Neuronal stem cell (in vitro differentiated cells): ENCODE data around the gene FRYL.
A peak's percentile ranks its signal among the peaks of the same experiment; 100 is the strongest.

Source experiments
- DNase-seq: peaks from one replicate; pipeline ENCODE4 v3.0.0-alpha.2; 2013; ENCODE audit warnings: low spot score
- H2AFZ ChIP-seq: one replicate; pipeline ENCODE4 v1.6.1; 2013; ENCODE audit warnings: mild to moderate bottlenecking, low read length, inconsistent platforms
- H2AK5ac ChIP-seq: 2 replicates; pipeline ENCODE4 v1.6.1; 2013; ENCODE audit warnings: low read depth, mild to moderate bottlenecking, inconsistent platforms, low read length, moderate library complexity, mixed read lengths
- H2BK120ac ChIP-seq: 2 replicates; pipeline ENCODE4 v1.6.1; 2013; ENCODE audit warnings: low read depth, mild to moderate bottlenecking, inconsistent platforms, low read length, moderate library complexity, mixed read lengths
- H2BK12ac ChIP-seq: one replicate; pipeline ENCODE4 v1.6.1; 2013; ENCODE audit warnings: low read length, inconsistent platforms
- H2BK15ac ChIP-seq: 2 replicates; pipeline ENCODE4 v1.6.1; 2013; ENCODE audit warnings: mild to moderate bottlenecking, low read length, inconsistent platforms, mixed read lengths
- H2BK5ac ChIP-seq: one replicate; pipeline ENCODE4 v1.6.1; 2013; ENCODE audit warnings: inconsistent platforms, mild to moderate bottlenecking, low read length, moderate library complexity
- H3K14ac ChIP-seq: one replicate; pipeline ENCODE4 v1.6.1; 2013; ENCODE audit warnings: low read length, inconsistent platforms
- H3K18ac ChIP-seq: 2 replicates; pipeline ENCODE4 v1.6.1; 2013; ENCODE audit warnings: low read length, inconsistent platforms
- H3K23ac ChIP-seq: 2 replicates; pipeline ENCODE4 v1.6.1; 2013; ENCODE audit warnings: low read depth, mild to moderate bottlenecking, mixed read lengths, low read length, inconsistent platforms; ENCODE audit not compliant: poor library complexity
- H3K27ac ChIP-seq: replicated peaks from 3 replicates; pipeline ENCODE4 v1.5.1; 2013; ENCODE audit warnings: low read length, inconsistent platforms
- H3K27me3 ChIP-seq, 3 experiments: 2 replicates each; pipeline ENCODE4 v1.6.1; 2013; ENCODE audit warnings: low read length in 3 of 3, mild to moderate bottlenecking in 2 of 3, inconsistent platforms in 1 of 3, low read depth in 1 of 3, mixed read lengths in 1 of 3, moderate library complexity in 1 of 3; ENCODE audit not compliant: control insufficient read depth in 3 of 3, insufficient read depth in 3 of 3
- H3K36me3 ChIP-seq, 2 donors: replicated peaks in 1 of 2; 2 replicates each; pipeline ENCODE4 v1.6.1; 2013; ENCODE audit warnings: low read length in 2 of 2; ENCODE audit not compliant: control insufficient read depth in 2 of 2, insufficient read depth in 2 of 2
- H3K4ac ChIP-seq: 2 replicates; pipeline ENCODE4 v1.6.1; 2013; ENCODE audit warnings: inconsistent platforms, mild to moderate bottlenecking, low read length, moderate library complexity
- H3K4me1 ChIP-seq, 2 donors: 1 replicate in 1 of 2; 2 replicates in 1 of 2; pipeline ENCODE4 v1.6.1; 2013; ENCODE audit warnings: low read length in 2 of 2, low read depth in 1 of 2; ENCODE audit not compliant: control insufficient read depth in 2 of 2, insufficient read depth in 1 of 2
- H3K4me2 ChIP-seq: one replicate; pipeline ENCODE4 v1.6.1; 2013; ENCODE audit warnings: mild to moderate bottlenecking, low read length, inconsistent platforms; ENCODE audit not compliant: insufficient read depth, poor library complexity, severe bottlenecking
- H3K4me3 ChIP-seq, 2 donors: 2 replicates each; pipeline ENCODE4 v1.5.1; 2013; ENCODE audit warnings: low read length in 2 of 2, mild to moderate bottlenecking in 2 of 2, inconsistent platforms in 1 of 2, moderate library complexity in 1 of 2
- H3K79me1 ChIP-seq: one replicate; pipeline ENCODE4 v1.6.1; 2013; ENCODE audit warnings: low read depth, mild to moderate bottlenecking, inconsistent platforms, low read length, moderate library complexity
- H3K9ac ChIP-seq: one replicate; pipeline ENCODE4 v1.6.1; 2013; ENCODE audit warnings: mild to moderate bottlenecking, low read depth, low read length, inconsistent platforms; ENCODE audit not compliant: poor library complexity
- H3K9me3 ChIP-seq, 2 donors: replicated peaks in 1 of 2; 2 replicates each; pipeline versions ENCODE3 to v1.6.1; 2013; ENCODE audit warnings: low read length in 2 of 2, mild to moderate bottlenecking in 2 of 2, inconsistent platforms in 1 of 2, low read depth in 1 of 2, mixed read lengths in 1 of 2, moderate library complexity in 1 of 2; ENCODE audit not compliant: control insufficient read depth in 2 of 2, insufficient read depth in 1 of 2
- H4K8ac ChIP-seq: one replicate; pipeline ENCODE4 v1.6.1; 2013; ENCODE audit warnings: low read depth, mild to moderate bottlenecking, inconsistent platforms, low read length, moderate library complexity
- H4K91ac ChIP-seq: one replicate; pipeline ENCODE4 v1.6.1; 2013; ENCODE audit warnings: low read length, low read depth, mild to moderate bottlenecking, inconsistent platforms; ENCODE audit not compliant: poor library complexity
- WGBS, 2 donors: extraction: QIAGEN DNeasy Blood & Tissue Kit; methylation state at CpG; one replicate each; pipeline ENCODE4 v1.1.7; 2013; ENCODE audit warnings: missing lambda C conversion rate in 2 of 2, mixed read lengths in 1 of 2; ENCODE audit not compliant: insufficient read length in 2 of 2, insufficient replicate concordance in 1 of 2; ENCODE audit errors: extremely low coverage in 2 of 2; 5-methylcytosine and 5-hydroxymethylcytosine counted together

The FRYL gene

GRCh38 chr4:48653217-48654014 is 126.7 kb downstream of the FRYL start:
- no peak overlapping the region for H3K4me2 ChIP-seq
- no peaks in the 10 kb centered on the region for H3K27me3 ChIP-seq
- peaks cover 3 to 11% of the 10 kb centered on the region in 2 donors for H3K4me1 ChIP-seq
- peak; percentile 9 for DNase-seq
- H3K36me3 ChIP-seq: no peaks in the 10 kb centered on the region
- no peaks in the 10 kb centered on the region for H3K79me1 ChIP-seq
- H2BK12ac ChIP-seq: no peak overlapping the region
- no peak overlapping the region for H3K27ac ChIP-seq
- no peak overlapping the region for H4K8ac ChIP-seq
- peak overlapping the region in 1 of 2 donors; percentile 31 for H3K4me3 ChIP-seq
- H3K9ac ChIP-seq: no peak overlapping the region
- H2BK15ac ChIP-seq: no peak overlapping the region
- H3K18ac ChIP-seq: no peak overlapping the region
- H3K4ac ChIP-seq: no peak overlapping the region
- H2BK120ac ChIP-seq: no peak overlapping the region
- H3K9me3 ChIP-seq: no peaks in the 10 kb centered on the region
- WGBS, 2 donors: no CpG with 5 or more reads among the region's 8 CpGs
- H2AFZ ChIP-seq: peak overlapping the region; percentile 48
- H4K91ac ChIP-seq: no peak overlapping the region
- H3K23ac ChIP-seq: no peak overlapping the region
- H3K14ac ChIP-seq: no peak overlapping the region
- no peak overlapping the region for H2BK5ac ChIP-seq
- no peak overlapping the region for H2AK5ac ChIP-seq

- H2BK5ac ChIP-seq: no peak overlapping the region
- no peak overlapping the region for H2AFZ ChIP-seq
- H3K4ac ChIP-seq: no peak overlapping the region
- no peak overlapping the region for H3K14ac ChIP-seq
- no peak overlapping the region for H3K4me3 ChIP-seq
- no peaks in the 10 kb centered on the region for H3K9me3 ChIP-seq
- H3K79me1 ChIP-seq: no peaks in the 10 kb centered on the region
- DNase-seq: no peak
- no peak overlapping the region for H4K8ac ChIP-seq
- H3K4me2 ChIP-seq: no peak overlapping the region
- H3K27me3 ChIP-seq: no peaks in the 10 kb centered on the region
- H2AK5ac ChIP-seq: no peak overlapping the region
- WGBS, 2 donors: no CpG with 5 or more reads among the region's 1 CpG
- no peak overlapping the region for H2BK120ac ChIP-seq
- no peaks in the 10 kb centered on the region for H3K36me3 ChIP-seq
- H2BK15ac ChIP-seq: no peak overlapping the region
- H3K18ac ChIP-seq: no peak overlapping the region
- H3K23ac ChIP-seq: no peak overlapping the region
- H2BK12ac ChIP-seq: no peak overlapping the region
- H3K4me1 ChIP-seq: peaks cover 2 to 11% of the 10 kb centered on the region in 2 donors
- H3K9ac ChIP-seq: no peak overlapping the region
- H4K91ac ChIP-seq: no peak overlapping the region
- H3K27ac ChIP-seq: no peak overlapping the region
Measured at GRCh38 chr4:48651914-48652313, 128.2 kb downstream of the FRYL start.

DNA sequence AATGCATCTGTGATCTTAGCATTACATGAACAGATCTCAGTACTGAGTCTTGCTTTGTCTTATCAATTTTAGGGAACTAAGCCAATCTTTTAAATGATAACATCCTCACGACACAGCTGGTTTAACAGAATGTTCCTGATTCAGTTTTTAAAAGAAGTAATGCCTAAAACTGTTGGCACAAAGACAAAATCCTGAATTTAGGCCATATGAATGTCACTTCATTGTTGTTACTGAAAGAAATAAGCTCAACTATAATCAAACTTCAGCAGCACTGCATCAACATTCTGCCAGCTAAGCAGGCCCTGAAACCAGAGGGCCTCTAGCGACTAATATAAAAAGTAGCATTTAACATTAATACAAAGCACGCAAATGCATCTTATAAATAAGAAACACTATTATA is 130.6 kb downstream of the FRYL start:
- no peak overlapping the region for H4K8ac ChIP-seq
- H3K9me3 ChIP-seq: no peaks in the 10 kb centered on the region
- H2BK5ac ChIP-seq: no peak overlapping the region
- no peak overlapping the region for H2BK15ac ChIP-seq
- WGBS, 2 donors: no CpG with 5 or more reads among the region's 3 CpGs
- no peak overlapping the region for H2AFZ ChIP-seq
- no peak overlapping the region for H2BK12ac ChIP-seq
- no peak overlapping the region for H3K18ac ChIP-seq
- H3K4me3 ChIP-seq: no peak overlapping the region
- no peak for DNase-seq
- no peak overlapping the region for H2BK120ac ChIP-seq
- peaks cover 2 to 9% of the 10 kb centered on the region in 2 donors for H3K4me1 ChIP-seq
- no peak overlapping the region for H3K4ac ChIP-seq
- no peak overlapping the region for H4K91ac ChIP-seq
- no peaks in the 10 kb centered on the region for H3K27me3 ChIP-seq
- no peak overlapping the region for H2AK5ac ChIP-seq
- H3K27ac ChIP-seq: no peak overlapping the region
- H3K9ac ChIP-seq: no peak overlapping the region
- no peak overlapping the region for H3K4me2 ChIP-seq
- no peaks in the 10 kb centered on the region for H3K36me3 ChIP-seq
- no peak overlapping the region for H3K23ac ChIP-seq
- no peak overlapping the region for H3K14ac ChIP-seq
- H3K79me1 ChIP-seq: no peaks in the 10 kb centered on the region

DNA sequence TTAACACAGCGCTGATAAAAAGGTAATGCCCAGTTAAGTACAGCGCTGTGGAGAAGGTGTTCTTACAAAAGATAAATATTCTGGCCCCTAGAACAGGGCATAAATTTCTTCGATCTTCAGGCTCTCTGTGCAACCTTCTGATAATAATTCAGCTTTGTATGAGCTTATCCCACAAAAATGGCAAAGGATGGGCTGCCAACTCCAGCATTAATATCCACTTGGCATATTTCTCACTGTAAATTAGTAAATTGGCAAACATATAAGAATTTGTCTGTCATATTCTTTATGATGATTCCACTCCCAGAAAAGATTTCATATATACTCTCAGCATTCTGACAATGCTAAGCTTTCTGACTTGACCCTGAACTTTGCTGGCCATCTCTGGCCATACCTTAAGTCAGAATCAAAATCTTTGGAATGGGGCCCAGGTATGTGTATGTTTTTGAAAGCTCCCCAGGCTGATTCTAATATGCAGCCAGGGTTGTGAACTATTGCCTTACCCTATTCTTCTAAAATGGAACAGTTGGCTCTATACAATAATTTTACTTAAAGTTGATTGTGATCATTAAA is 134.8 kb downstream of the FRYL start:
- Histone ChIP-seq H2BK5ac (no peak overlapping the region), H3K9me3 (no peaks in the 10 kb centered on the region), H3K14ac (no peak overlapping the region), H3K36me3 (no peaks in the 10 kb centered on the region), H3K27ac (no peak overlapping the region), H3K23ac (no peak overlapping the region), H3K27me3 (no peaks in the 10 kb centered on the region), H4K91ac (no peak overlapping the region), H3K4me1 (no peaks in the 10 kb centered on the region), H2BK15ac (no peak overlapping the region), H4K8ac (no peak overlapping the region), H3K9ac (no peak overlapping the region), H3K79me1 (no peaks in the 10 kb centered on the region), H2AFZ (no peak overlapping the region), H3K4me3 (no peak overlapping the region), H2BK12ac (no peak overlapping the region), H3K4ac (no peak overlapping the region), H3K4me2 (no peak overlapping the region), H3K18ac (no peak overlapping the region), H2AK5ac (no peak overlapping the region), H2BK120ac (no peak overlapping the region)
- WGBS, 2 donors: no CpG with 5 or more reads among the region's 3 CpGs
- DNase-seq: no peak
